ENCODE data around the gene VPS33A.

DNA sequence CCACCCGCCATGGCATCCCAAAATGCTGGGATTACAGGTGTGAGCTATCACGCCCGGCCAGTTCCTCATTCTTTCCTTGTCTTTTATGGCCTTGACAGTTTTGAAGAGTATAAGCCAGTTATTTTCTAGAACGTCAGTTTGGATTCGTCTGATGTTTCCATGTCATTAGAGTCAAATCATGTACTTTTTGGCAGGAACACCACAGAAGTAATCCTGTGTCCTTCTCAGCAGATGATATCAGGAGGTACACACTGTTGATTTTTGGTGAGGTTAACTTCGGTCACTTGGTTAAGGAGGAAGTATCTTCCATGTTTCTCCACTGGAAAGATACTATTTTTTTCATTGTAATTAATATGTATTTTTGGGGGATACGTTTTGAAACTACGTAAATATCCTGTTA lies 25.1 kb upstream of the VPS33A start:
- TF ChIP-seq, protein P1, sequence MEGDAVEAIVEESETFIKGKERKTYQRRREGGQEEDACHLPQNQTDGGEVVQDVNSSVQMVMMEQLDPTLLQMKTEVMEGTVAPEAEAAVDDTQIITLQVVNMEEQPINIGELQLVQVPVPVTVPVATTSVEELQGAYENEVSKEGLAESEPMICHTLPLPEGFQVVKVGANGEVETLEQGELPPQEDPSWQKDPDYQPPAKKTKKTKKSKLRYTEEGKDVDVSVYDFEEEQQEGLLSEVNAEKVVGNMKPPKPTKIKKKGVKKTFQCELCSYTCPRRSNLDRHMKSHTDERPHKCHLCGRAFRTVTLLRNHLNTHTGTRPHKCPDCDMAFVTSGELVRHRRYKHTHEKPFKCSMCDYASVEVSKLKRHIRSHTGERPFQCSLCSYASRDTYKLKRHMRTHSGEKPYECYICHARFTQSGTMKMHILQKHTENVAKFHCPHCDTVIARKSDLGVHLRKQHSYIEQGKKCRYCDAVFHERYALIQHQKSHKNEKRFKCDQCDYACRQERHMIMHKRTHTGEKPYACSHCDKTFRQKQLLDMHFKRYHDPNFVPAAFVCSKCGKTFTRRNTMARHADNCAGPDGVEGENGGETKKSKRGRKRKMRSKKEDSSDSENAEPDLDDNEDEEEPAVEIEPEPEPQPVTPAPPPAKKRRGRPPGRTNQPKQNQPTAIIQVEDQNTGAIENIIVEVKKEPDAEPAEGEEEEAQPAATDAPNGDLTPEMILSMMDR (conservative IDR thresholded peaks at IDR 0.05; ENCODE audit: low read length), result no peak
- no peak for TF ChIP-seq EZH2phosphoT487 (IDR thresholded peaks at IDR 0.05; ENCODE audit: borderline replicate concordance, low read depth, low read length)
